Astrocyte (in vitro differentiated cells and primary cell): ENCODE measurements around the gene WDR81.

Experiments used
- EZH2 ChIP-seq: IDR thresholded peaks from 2 replicates; pipeline ENCODE4 v1.6.1; 2012; ENCODE audit warnings: mild to moderate bottlenecking, low read length, inconsistent platforms; ENCODE audit not compliant: insufficient read depth
- TF ChIP-seq, protein P1 (sequence below): IDR thresholded peaks from 2 replicates; pipeline ENCODE4 v1.5.1; 2011; ENCODE audit warnings: low read depth, mild to moderate bottlenecking, inconsistent platforms, low read length, moderate library complexity; ENCODE audit not compliant: insufficient read depth

DNA sequence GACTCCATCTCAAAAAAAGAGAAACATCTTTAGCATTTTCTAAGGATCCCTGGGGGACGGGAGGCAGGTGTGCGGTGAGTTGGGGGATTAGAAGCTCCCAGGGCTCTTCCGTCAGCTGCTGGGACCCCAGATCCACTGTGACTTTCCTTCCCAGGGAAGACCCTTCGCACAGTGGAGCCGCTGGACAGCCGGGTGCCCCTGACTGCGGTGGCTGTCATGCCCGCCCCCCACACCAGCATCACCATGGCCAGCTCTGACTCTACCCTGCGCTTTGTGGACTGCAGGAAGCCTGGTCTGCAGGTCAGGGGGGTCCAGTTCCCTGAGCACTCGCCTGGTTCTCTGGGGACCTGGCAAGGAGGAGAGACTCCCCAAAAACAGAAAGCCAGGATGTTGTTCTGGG lies 10.9 kb downstream of the WDR81 start:
- TF ChIP-seq, protein P1, sequence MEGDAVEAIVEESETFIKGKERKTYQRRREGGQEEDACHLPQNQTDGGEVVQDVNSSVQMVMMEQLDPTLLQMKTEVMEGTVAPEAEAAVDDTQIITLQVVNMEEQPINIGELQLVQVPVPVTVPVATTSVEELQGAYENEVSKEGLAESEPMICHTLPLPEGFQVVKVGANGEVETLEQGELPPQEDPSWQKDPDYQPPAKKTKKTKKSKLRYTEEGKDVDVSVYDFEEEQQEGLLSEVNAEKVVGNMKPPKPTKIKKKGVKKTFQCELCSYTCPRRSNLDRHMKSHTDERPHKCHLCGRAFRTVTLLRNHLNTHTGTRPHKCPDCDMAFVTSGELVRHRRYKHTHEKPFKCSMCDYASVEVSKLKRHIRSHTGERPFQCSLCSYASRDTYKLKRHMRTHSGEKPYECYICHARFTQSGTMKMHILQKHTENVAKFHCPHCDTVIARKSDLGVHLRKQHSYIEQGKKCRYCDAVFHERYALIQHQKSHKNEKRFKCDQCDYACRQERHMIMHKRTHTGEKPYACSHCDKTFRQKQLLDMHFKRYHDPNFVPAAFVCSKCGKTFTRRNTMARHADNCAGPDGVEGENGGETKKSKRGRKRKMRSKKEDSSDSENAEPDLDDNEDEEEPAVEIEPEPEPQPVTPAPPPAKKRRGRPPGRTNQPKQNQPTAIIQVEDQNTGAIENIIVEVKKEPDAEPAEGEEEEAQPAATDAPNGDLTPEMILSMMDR = no peak
- TF ChIP-seq EZH2 = no peak
